GM19351 (cell line): ENCODE data around the gene SLC8A3.

Experiments
- ATAC-seq: cut with Tn5 transposase; IDR thresholded peaks from one replicate; pipeline ENCODE4 v1.9.1; 2021; ENCODE audit warnings: mild to moderate bottlenecking, moderate library complexity; ENCODE audit not compliant: unreplicated experiment

Gene SLC8A3

DNA sequence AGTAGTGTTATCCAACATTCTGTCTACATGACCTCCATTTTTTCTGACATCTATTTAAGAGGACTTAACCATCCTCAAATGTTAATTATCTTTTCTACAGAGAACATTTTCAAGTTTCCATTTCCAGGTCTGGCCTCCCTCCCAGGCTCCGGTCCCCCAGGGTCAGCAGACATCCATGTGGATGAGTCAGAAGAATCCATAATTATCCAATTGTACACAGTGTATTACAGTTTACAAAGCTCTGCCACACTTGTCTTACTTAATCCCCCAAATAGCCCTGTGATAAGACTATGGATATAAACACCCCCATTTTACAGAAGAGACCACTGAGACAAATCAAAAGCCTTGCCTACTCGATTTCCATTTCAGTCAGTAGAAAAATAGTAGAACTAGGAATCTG, 65.0 kb downstream of the SLC8A3 start:
- no peak for ATAC-seq

DNA sequence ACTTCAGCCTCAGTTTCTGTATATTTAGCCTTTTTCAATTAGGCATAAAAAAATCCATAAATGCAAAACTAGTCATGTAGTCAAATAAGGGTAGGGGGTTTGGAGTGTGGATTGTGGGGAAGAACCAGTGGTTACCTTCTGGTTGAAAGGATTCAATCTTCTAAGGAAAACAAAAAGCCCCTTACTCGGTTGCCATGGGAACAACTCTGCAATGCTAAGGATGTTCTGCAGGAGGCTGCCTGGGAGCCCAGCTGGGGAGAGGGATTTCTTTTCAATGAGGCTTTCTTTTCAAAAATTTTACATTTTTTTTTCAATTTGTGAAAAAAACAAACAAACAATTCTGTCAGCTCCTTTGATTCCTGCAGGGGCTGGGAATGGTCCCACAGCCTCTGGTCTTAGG, 67.2 kb downstream of the SLC8A3 start:
- ATAC-seq: no peak

GRCh38 chr14:70118064-70118463, 70.7 kb downstream of the SLC8A3 start:
- ATAC-seq: no peak

GRCh38 chr14:70116278-70116677, 72.5 kb downstream of the SLC8A3 start:
- no peak for ATAC-seq

DNA sequence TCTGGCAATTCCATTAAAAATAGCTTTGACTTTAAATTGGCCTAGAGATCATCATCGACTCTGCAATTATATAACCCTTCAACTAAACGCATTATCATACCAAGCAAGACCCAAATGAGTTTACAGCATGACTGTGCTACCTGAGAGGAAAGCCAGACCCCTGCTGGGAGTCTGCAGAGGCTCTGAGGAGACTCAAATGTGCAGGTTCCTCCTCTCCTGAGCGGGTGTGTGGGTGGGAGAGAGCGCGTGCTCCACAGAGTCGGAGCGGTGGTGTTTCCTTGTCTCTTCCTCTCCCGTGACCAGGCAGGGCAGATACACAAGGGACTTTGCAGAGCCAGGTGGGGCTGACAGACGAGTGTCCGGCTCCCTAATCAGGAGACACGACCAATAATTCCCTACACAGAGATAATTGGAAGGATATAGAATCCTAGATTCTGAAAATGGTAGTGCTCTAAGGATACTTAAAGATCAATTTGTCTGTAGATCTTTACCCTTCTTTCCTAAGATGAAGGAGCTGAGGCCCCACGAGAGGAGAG, 74.1 kb downstream of the SLC8A3 start:
- ATAC-seq: no peak

GRCh38 chr14:70113211-70113610, 75.5 kb downstream of the SLC8A3 start:
- no peak for ATAC-seq

GRCh38 chr14:70108419-70108818, 80.3 kb downstream of the SLC8A3 start:
- no peak for ATAC-seq

DNA sequence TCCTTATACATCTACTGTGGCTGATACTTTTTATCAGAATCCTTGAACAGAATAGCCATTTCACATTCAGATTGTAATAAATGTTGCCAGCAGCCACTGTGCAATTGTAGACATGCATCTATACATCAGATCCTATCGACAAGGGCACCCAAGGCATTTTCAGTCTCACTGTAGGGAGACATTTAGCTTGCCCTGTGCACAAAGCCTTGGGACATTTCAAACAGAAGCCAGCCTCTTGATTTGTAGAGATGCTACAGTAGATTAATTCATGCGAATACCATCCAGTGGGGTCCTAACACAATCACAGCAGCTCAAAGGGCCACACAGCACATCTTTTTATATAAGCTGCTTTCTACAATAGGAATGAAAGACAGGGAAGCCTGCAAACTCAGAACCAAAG, 81.4 kb downstream of the SLC8A3 start:
- no peak for ATAC-seq

DNA sequence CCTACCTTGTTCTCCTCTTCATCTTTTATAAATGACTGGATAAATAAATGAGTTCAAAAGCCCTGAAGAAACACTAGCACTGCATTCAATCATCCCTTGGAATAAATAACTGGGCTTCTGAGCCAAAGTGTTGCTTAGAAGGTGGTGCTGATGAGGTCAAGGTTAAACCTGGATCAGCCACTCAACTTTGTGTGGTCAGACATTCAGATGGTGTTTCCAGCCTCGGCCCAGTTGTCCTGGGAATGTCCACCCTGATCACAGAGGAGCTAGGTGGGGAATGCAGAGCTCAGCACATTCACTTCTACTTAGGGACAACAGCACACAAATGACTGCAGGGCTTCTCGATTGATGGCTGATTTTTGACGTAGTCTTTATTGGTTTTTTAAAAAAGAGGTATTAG, 88.7 kb downstream of the SLC8A3 start:
- ATAC-seq: no peak

DNA sequence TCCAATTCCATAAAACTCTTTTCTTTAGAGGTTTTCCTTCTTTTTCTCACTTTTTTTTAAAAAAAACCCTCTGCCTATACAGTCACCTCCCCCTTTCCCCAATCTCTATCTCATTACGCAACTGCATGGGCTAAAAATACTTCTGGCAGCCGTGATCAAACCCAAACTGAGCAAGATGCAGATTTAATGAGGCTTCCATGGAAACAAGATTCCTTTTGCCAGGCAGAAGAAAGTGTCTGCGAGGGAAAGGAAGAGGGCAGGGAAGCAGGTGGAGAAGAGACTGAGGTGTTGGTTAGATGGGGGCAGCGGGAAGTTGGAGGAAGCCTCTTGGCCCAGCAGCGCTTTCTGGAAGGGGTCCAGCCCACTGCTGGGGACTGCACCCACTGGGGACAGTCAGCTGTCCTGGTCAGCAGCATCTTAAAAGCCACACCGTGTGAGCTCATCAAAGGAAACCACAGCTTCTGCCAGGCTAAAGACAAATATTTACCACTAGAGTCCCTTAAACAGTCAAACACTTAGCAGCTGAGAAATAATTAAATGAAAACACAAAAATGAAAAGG, 90.4 kb downstream of the SLC8A3 start:
- ATAC-seq: no peak

GRCh38 chr14:70097576-70098249, 91.0 kb downstream of the SLC8A3 start:
- ATAC-seq: no peak

- ATAC-seq: no peak
These were observed 91.9 kb downstream of the SLC8A3 start for GRCh38 chr14:70096866-70097265.

- ATAC-seq: no peak
These were observed 94.1 kb downstream of the SLC8A3 start for GRCh38 chr14:70094631-70095030.

DNA sequence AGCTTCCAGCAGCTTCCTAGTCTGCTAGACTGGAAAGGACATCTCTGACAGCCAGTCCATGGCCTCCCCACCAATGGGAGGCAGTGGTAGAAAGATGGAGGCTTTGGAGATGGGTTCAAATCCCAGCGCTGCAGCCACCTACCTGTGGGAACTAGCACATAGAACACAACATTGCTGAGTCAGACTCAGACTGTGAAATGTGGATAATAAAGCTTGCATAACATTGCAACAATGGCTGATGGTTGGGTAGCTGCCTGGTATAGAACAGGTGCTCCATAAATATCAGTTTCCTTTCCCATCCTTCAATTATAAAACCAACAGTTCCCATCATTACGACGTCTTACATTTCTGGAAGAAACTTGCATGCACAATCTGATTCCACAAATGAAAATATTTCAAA, 94.6 kb downstream of the SLC8A3 start:
- ATAC-seq: no peak

- ATAC-seq: no peak
These were observed 95.6 kb downstream of the SLC8A3 start for GRCh38 chr14:70093156-70093555.

DNA sequence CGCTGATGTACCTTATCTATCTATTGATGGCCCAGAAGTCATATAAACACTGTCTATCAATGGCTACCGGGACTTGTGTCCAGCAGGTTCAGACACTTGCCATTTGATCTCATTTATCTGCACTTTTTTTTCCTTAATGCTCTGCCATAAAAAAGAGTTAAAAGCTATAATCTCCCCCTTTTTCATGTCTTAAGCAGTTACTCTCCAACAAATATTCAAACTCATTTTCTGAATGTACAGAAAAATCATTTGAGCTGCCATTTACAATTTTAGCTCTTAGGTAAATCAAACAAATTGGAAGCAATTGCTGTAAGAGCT, 101.4 kb downstream of the SLC8A3 start:
- ATAC-seq: no peak

- ATAC-seq: no peak
These were observed 101.9 kb downstream of the SLC8A3 start for GRCh38 chr14:70086685-70087379.

DNA sequence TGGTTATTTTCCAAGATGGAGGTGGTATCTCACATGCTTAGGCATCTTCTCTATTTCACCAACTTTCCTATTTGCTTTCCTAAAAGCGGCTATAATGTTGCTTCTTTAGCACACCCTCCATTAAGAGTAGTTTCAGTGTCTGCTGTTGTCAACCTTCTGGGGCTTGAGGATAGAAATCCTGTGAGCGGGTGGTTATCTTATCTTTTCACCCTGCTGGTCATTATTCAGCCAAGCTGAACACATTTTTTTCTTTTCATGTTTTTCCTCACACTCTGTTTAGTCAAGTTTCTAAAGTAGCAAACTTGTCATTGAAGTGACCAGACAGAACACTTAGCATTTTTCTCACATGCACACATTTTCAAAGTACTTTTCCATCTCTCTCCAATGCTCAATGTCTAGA, 104.5 kb downstream of the SLC8A3 start:
- ATAC-seq: no peak

DNA sequence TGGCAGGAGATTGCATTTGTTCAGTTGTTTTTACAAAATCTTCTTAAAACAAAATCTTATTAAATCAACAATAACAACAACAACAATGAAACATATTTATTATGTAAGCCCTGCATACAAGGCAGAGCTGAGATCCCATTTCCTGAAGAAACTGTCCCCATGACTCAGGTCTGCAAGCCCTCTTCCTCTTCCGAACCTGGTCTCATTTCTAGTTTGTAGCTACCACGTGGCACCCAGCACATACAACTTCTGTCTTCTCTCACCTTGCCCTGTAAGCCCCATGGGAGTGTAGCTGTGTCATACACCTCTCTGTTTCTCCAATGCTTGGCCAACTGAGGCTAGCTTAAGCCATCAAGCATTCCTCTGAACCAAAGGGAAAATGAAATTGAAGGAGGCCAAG, 106.4 kb downstream of the SLC8A3 start:
- no peak for ATAC-seq

DNA sequence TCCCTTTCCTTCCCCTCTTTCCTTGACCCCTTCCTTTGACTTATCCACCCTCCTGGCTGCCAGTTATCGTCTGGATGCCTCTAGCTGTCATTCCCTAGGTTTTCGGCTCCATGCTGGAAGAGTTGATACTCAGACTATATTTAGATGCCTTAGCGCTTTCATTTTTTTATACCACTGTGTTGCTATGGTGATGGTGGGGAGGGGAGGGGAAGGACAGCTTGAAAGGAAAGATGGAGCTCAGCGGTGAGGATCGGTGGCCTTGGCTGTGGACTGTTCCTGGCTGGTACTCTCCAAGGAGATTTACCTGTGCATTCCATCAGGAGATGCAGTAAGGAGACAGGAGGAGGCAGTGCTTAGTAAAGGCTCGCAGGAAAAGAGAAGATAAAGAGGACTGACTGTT, 108.7 kb downstream of the SLC8A3 start:
- ATAC-seq: no peak

DNA sequence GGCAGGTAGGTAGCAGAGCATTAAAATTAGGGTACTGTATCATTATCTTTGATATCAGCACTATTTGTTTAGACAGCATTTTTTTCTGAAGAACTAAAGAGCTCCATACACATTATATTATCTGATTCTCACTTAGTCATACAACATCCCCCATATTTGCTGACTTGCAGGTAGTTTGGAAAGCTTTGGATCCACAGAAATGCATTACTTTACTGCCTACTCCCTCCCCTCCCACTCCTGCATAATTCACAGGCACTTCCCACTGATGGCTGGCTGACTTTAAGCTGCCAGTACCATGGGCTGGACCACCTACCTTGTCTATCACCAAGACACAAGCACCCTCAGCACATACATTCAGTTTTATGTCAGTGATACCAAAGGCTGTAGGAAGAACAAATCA, 110.4 kb downstream of the SLC8A3 start:
- ATAC-seq: no peak

DNA sequence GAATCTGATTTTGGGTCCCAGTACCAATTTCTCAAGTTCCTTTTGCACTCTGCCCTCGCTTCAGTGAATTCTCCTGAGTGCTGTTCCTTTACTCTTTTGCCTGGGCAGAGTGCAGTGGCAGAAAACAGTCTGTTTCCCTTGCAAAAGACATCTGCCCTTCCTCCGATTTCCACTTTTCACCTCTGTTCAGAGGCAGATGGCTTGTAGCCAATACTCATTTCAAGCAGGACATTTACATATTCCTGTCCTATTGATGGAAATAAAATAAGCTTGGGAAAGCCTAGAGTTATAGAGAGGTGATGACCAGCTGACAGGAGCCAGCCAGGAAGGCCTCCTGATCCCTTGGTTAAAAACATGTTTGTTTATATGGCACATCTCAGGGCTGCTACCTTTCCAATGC, 111.0 kb downstream of the SLC8A3 start:
- no peak for ATAC-seq
